Caco-2 (cell line): Measurements from ENCODE around the gene SPP1. TPM values are rescaled to one million over a fixed set of nuclear protein-coding genes. Genes with fewer than 3 reads are reported as not detected.

Experiments
- BruUV-seq: library from RNA; stranded (reverse); fragments of 400-500 nt; replicated peaks from 2 replicates; lab custom pipeline; 2021; lab: Mats Ljungman, UMichigan
- CTCF ChIA-PET: fragments of 300-600 bp; sonication (Branson Sonifier 250); formaldehyde crosslinking; loops from one replicate; lab custom pipeline; 2022; ENCODE audit warnings: antibody characterized with exemption; lab: Charles Lee
- POLR2A ChIA-PET: fragments of 300-600 bp; sonication (Branson Sonifier 250); formaldehyde crosslinking; loops from one replicate; lab custom pipeline; 2022; ENCODE audit warnings: antibody characterized with exemption; lab: Charles Lee
- DNase-seq, 2 experiments: peaks; one replicate each; pipeline versions ENCODE4 v3.0.0 to v3.0.0-alpha.2; 2020 to 2022
- H3K27me3 ChIP-seq: replicated peaks from 2 replicates; pipeline ENCODE4 v1.6.0; 2011; ENCODE audit warnings: low read length; ENCODE audit not compliant: control insufficient read depth, insufficient read depth
- H3K36me3 ChIP-seq: 2 replicates; pipeline ENCODE4 v1.5.1; 2011; ENCODE audit warnings: low read length; ENCODE audit not compliant: control insufficient read depth, insufficient read depth
- H3K4me1 ChIP-seq: fragments of 250-450 bp; sonication (Bioruptor Pico); 2 replicates; pipeline ENCODE4 v1.5.1; 2020; ENCODE audit warnings: mild to moderate bottlenecking
- H3K4me3 ChIP-seq: 2 replicates; pipeline ENCODE4 v1.5.1; 2011; ENCODE audit warnings: low read depth, mild to moderate bottlenecking, control low read depth, low read length
- H3K9me3 ChIP-seq: fragments of 250-450 bp; sonication (Bioruptor Pico); 2 replicates; pipeline ENCODE4 v1.5.1; 2020; ENCODE audit warnings: mild to moderate bottlenecking, moderate library complexity
- H3K27ac Mint-ChIP-seq: one replicate; pipeline ENCODE4 v1.8.0; 2022; ENCODE audit warnings: mixed read lengths; ENCODE audit not compliant: unreplicated experiment
- H3K27me3 Mint-ChIP-seq: one replicate; pipeline ENCODE4 v1.8.0; 2022; ENCODE audit warnings: mixed read lengths; ENCODE audit not compliant: insufficient read depth, unreplicated experiment
- H3K36me3 Mint-ChIP-seq: one replicate; pipeline ENCODE4 v1.8.0; 2022; ENCODE audit warnings: mild to moderate bottlenecking, mixed read lengths; ENCODE audit not compliant: insufficient read depth, unreplicated experiment
- H3K4me1 Mint-ChIP-seq: one replicate; pipeline ENCODE4 v1.8.0; 2022; ENCODE audit warnings: low read depth, mixed read lengths; ENCODE audit not compliant: unreplicated experiment
- H3K4me3 Mint-ChIP-seq: one replicate; pipeline ENCODE4 v1.8.0; 2022; ENCODE audit warnings: mild to moderate bottlenecking, moderate library complexity, mixed read lengths; ENCODE audit not compliant: unreplicated experiment
- H3K9me3 Mint-ChIP-seq: one replicate; pipeline ENCODE4 v1.8.0; 2022; ENCODE audit warnings: mixed read lengths; ENCODE audit not compliant: unreplicated experiment
- CTCF ChIP-seq, 2 experiments: fragments of 200-600 bp in 1 of 2; IDR thresholded peaks; 1 replicate in 1 of 2; 2 replicates in 1 of 2; pipeline versions ENCODE4 v1.5.1 to v1.8.0; 2011 to 2022; ENCODE audit warnings: antibody characterized with exemption in 1 of 2, control low read depth in 1 of 2, inconsistent platforms in 1 of 2, low read depth in 1 of 2, low read length in 1 of 2, mild to moderate bottlenecking in 1 of 2, moderate library complexity in 1 of 2; ENCODE audit not compliant: insufficient read depth in 1 of 2, severe bottlenecking in 1 of 2, unreplicated experiment in 1 of 2
- intact Hi-C: fragments of 100-400 bp; cut with micrococcal nuclease; formaldehyde crosslinking; loops from one replicate; pipeline ENCODE4 v1.10.0; 2022; ENCODE audit not compliant: unreplicated experiment
- total RNA-seq: library from RNA; stranded (reverse); gene quantifications from 2 replicates; pipeline ENCODE4 v1.2.3, GENCODE V29; 2022

Gene SPP1
- total RNA-seq, 1 experiment from 2014 or later, result 0.77 TPM

GRCh38 chr4:87946766-87947165 lies 28.7 kb upstream of the SPP1 start:
- BruUV-seq, result no TSS peak
- ChIA-PET POLR2A (no interaction called here), CTCF (no interaction called here)

GRCh38 chr4:87947381-87948160 lies 27.9 kb upstream of the SPP1 start:
- Mint-ChIP-seq H3K9me3 (no peaks in the 10 kb centered on the region), H3K4me1 (no peaks in the 10 kb centered on the region), H3K4me3 (no peak overlapping the region), H3K27me3 (no peaks in the 10 kb centered on the region), H3K36me3 (no peaks in the 10 kb centered on the region), H3K27ac (no peak overlapping the region)
- Histone ChIP-seq H3K4me3 (no peak overlapping the region), H3K36me3 (no peaks in the 10 kb centered on the region), H3K4me1 (no peaks in the 10 kb centered on the region), H3K27me3 (no peaks in the 10 kb centered on the region), H3K9me3 (no peaks in the 10 kb centered on the region)
- ChIA-PET POLR2A (no interaction called here), CTCF (no interaction called here)
- no TSS peak for BruUV-seq
- intact Hi-C loops, result no loop called here
- no peak for DNase-seq
- no peak for TF ChIP-seq CTCF (IDR thresholded peaks at IDR 0.05; ENCODE audit: insufficient read depth in 1 of 2, low read depth in 1 of 2, low read length in 1 of 2, severe bottlenecking in 1 of 2, unreplicated experiment in 1 of 2)

More at GRCh38 chr4:87946766-87947165, 28.7 kb upstream of the SPP1 start:
- Histone ChIP-seq H3K27me3 (no peaks in the 10 kb centered on the region), H3K9me3 (no peaks in the 10 kb centered on the region), H3K4me1 (no peaks in the 10 kb centered on the region), H3K4me3 (no peak overlapping the region), H3K36me3 (no peaks in the 10 kb centered on the region)
- intact Hi-C loops, result no loop called here
- Mint-ChIP-seq H3K27ac (no peak overlapping the region), H3K4me1 (no peaks in the 10 kb centered on the region), H3K4me3 (no peak overlapping the region), H3K9me3 (no peaks in the 10 kb centered on the region), H3K36me3 (no peaks in the 10 kb centered on the region), H3K27me3 (no peaks in the 10 kb centered on the region)
- DNase-seq, result no peak
- TF ChIP-seq CTCF (IDR thresholded peaks at IDR 0.05; ENCODE audit: insufficient read depth in 1 of 2, low read depth in 1 of 2, low read length in 1 of 2, severe bottlenecking in 1 of 2, unreplicated experiment in 1 of 2), result no peak

- Mint-ChIP-seq H3K9me3 (no peaks in the 10 kb centered on the region), H3K36me3 (no peaks in the 10 kb centered on the region), H3K4me3 (no peak overlapping the region), H3K27ac (no peak overlapping the region), H3K4me1 (no peaks in the 10 kb centered on the region), H3K27me3 (no peaks in the 10 kb centered on the region)
- H3K27me3 ChIP-seq, result no peaks in the 10 kb centered on the region
- ChIA-PET POLR2A (no interaction called here), CTCF (no interaction called here)
- H3K9me3 ChIP-seq, result no peaks in the 10 kb centered on the region
- no peak for DNase-seq
- TF ChIP-seq CTCF (IDR thresholded peaks at IDR 0.05; ENCODE audit: insufficient read depth in 1 of 2, low read depth in 1 of 2, low read length in 1 of 2, severe bottlenecking in 1 of 2, unreplicated experiment in 1 of 2), result no peak
- no peak overlapping the region for H3K4me3 ChIP-seq
- BruUV-seq, result no TSS peak
- intact Hi-C loops, result no loop called here
- no peaks in the 10 kb centered on the region for H3K36me3 ChIP-seq
- no peaks in the 10 kb centered on the region for H3K4me1 ChIP-seq
Measured at GRCh38 chr4:87949961-87950360, 25.6 kb upstream of the SPP1 start.
